Fibroblast of villous mesenchyme (primary cell): ENCODE data around the gene VAV3. TPM values are rescaled to one million over a fixed set of nuclear protein-coding genes. Genes with fewer than 3 reads are reported as not detected.
"Not testable (repeated sequence)": the region's sequence is repeated elsewhere in the genome, so short reads cannot be mapped to it uniquely, and the experiment has no call there.

Experiments
- DNase-seq: peaks from one replicate; pipeline ENCODE4 v3.0.0-alpha.2; 2010; ENCODE audit warnings: low read depth
- H3K4me3 ChIP-seq: 2 replicates; pipeline ENCODE4 v1.5.1; 2011; ENCODE audit warnings: low read depth, mild to moderate bottlenecking, low read length
- CTCF ChIP-seq: IDR thresholded peaks from 2 replicates; pipeline ENCODE4 v1.5.1; 2012; ENCODE audit warnings: low read depth, mild to moderate bottlenecking, low read length; ENCODE audit not compliant: insufficient read depth
- total RNA-seq: library from RNA; depleted of rRNA; stranded (reverse); fragments of >200 nt; gene quantifications from 2 replicates; pipeline ENCODE4 v1.2.3, GENCODE V29; 2012

VAV3 gene
- total RNA-seq, 1 donor: 0.43 TPM

DNA sequence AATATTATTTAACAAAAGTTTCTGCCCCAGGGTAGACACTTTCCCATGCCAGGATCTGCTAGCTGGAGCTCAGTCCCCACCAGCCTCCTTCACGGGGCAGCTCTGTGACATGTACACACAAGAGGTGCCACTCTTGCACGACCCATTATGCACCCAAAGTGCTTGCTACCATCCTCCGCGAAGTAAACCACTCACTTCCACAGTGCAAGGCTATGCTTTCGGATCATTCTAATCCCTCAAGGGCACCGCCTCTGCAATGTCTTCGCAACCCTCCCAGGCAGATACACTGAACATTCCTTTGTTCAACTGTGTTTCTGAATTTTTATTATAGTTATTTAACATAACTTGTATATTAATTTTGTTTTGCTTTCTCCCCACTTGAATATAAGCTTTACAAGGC is 303.8 kb downstream of the VAV3 start:
- H3K4me3 ChIP-seq: no peak overlapping the region
- no peak for TF ChIP-seq CTCF
- no peak for DNase-seq

DNA sequence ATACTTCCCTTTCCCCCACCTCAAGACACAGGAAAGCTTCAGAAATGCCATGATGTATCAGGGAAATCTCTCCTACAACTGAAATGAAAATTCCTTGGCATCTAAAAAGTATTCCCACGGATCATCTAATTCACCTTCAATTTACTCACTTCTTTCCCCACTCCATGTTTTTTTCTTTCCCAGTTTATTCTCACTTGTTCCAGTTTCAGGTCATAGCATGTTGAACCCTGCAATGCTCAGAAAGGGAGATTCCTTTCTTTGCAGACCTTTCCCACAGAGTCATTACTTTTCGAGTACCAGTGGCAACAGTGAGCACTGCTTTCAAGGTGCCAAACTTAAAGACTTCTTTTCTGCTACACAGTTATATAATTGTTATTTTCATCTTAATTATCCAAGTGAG is 305.0 kb downstream of the VAV3 start:
- H3K4me3 ChIP-seq: no peak overlapping the region
- DNase-seq: no peak
- TF ChIP-seq CTCF: no peak

- H3K4me3 ChIP-seq: no peak overlapping the region
- no peak for DNase-seq
- no peak for TF ChIP-seq CTCF
Observed at GRCh38 chr1:107657356-107657755, 307.6 kb downstream of the VAV3 start.

DNA sequence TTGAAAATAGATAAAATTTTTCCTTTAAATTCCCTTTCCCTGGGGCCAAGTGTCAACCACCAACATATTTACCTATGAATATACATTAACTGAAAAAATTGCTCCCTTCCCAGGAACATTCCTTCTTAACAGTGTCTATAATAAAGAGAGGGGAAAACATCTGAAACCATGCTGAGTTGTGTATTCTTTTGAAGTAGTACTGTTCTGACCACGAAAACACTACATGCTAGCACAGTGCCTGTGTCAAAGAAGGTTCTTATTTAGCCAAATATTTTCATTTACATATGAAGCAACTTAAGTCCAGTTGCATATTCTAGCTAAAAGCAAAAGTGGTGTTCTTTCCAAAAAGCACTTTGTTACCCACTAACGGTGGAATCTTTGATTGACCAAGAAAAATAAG is 311.2 kb downstream of the VAV3 start:
- no peak for TF ChIP-seq CTCF
- no peak for DNase-seq
- no peak overlapping the region for H3K4me3 ChIP-seq

- DNase-seq: no peak
- no peak for TF ChIP-seq CTCF
- no peak overlapping the region for H3K4me3 ChIP-seq
Observed at GRCh38 chr1:107653005-107653404, 312.0 kb downstream of the VAV3 start.

DNA sequence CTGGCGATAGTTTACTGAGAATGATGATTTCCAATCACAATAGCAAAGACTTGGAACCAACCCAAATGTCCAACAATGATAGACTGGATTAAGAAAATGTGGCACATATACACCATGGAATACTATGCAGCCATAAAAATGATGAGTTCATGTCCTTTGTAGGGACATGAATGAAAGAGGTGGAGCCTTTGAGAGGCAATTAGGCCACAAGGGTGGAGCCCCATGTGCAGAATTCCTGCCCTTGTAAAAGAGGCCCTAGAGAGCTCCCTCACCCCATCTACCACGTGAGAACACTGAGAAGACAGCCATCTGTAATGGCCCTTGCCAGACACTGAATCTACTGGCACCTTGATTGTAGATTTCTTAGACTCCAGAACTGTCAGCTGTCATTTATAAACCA is 314.2 kb downstream of the VAV3 start:
- H3K4me3 ChIP-seq, DNase-seq: not testable (repeated sequence)

GRCh38 chr1:107649023-107649422 is 316.0 kb downstream of the VAV3 start:
- TF ChIP-seq CTCF: no peak
- no peak for DNase-seq

More at GRCh38 chr1:107649023-107649422, 316.0 kb downstream of the VAV3 start:
- no peak overlapping the region for H3K4me3 ChIP-seq
